ENCODE results near the gene RBM18.

The RBM18 gene

DNA sequence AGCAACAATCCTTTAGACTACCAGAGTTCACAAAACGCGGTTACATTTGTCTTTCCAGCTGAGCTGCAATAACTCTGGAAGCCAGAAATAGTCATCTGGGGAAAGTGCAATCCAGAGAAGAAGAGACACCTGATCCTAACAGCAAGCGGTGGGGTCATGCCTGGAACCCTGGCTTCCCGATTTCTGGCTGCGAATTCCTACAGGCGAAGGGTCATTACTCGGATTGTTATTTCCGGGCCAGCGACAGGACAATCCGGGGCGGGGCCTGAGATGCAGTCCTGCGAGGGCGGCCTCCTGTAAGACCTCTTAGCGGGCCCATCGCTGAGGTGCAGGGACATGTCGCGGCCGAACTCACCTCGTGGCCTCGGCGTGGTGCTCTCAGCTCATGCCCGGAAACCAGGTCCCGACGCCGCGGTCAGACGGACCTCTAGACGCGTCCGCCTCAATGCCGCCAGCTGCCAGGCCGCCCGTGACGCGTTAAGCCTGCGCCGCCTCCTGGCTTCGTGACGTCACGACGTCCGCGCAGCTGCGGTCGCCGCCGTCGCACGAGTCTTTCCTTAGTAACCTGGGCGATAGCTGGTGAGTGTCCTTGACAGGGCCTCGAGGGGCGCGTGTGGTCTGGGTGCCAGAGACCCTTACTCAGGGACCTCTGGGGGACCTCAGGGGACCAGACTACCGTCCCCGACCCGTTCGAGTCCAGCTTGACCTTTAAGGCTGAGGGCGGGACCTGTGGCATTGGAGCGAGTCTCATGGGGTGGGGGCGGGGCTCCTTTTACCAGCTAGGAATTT lies at the start of gene RBM18, which contains the start of gene MRRF:
RBM18 (minus strand) TSS at position 481 of the 789 bp plus-strand sequence. CDS start 3,348 bp downstream, outside the sequence.
MRRF (plus strand) TSS at position 523 of the 789 bp plus-strand sequence. CDS start 6,010 bp downstream, outside the sequence.
- DNase-seq (ENCODE audit: low read depth in 2 of 2) = peak; percentile 72 to 83

GRCh38 chr9:122314165-122314564 lies 49.5 kb upstream of the RBM18 start:
- no peak for DNase-seq (ENCODE audit: low read depth in 2 of 2)

GRCh38 chr9:122309861-122310260 lies 45.2 kb upstream of the RBM18 start:
- no peak for DNase-seq (ENCODE audit: low read depth in 2 of 2)

GRCh38 chr9:122307925-122308324 lies 43.3 kb upstream of the RBM18 start:
- no peak for DNase-seq (ENCODE audit: low read depth in 2 of 2)

DNA sequence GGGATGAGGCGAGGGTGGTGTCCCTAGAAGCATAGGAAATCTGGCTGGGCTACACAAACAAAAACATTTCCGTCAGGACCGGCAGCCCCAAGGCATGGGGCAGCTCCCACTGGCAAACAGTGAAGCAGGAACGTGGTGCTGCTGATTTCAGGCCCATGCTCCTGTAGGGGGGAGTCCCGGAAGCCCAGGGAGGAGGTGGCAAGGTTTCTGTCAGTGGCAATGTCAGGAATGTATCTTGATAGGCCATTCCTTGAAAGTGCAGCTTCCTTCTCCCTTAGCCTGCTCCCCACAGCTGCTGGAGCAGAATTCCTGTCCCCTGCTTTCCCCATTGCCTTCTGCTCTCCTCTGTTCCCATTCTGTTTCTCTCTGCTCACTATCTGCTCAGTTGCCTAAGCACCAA lies 42.4 kb upstream of the RBM18 start:
- no peak for DNase-seq (ENCODE audit: low read depth in 2 of 2)

GRCh38 chr9:122302237-122303093 lies 37.8 kb upstream of the RBM18 start:
- DNase-seq (ENCODE audit: low read depth in 2 of 2) = no peak

GRCh38 chr9:122297512-122297911 lies 32.9 kb upstream of the RBM18 start:
- no peak for DNase-seq (ENCODE audit: low read depth in 2 of 2)

GRCh38 chr9:122294531-122294930 lies 29.9 kb upstream of the RBM18 start:
- DNase-seq (ENCODE audit: low read depth in 2 of 2) = no peak

DNA sequence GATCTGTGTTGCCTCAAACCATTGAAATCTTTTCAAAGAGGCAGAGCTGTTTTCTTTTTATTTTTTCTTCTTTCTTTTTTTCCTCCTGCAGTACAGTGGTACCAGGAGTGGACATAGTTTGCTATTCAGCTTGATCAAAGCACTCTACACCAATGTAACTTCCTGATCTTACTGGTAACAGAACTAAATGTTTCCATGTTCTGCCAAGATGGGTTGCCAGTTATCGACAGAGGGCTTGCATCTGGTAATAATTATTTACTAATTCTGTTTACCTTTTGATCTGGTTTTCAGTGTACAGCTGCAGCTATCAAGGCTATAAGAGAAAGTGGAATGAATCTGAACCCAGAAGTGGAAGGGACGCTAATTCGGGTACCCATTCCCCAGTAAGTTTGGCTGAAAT lies 26.8 kb upstream of the RBM18 start:
- no peak for DNase-seq (ENCODE audit: low read depth in 2 of 2)

DNA sequence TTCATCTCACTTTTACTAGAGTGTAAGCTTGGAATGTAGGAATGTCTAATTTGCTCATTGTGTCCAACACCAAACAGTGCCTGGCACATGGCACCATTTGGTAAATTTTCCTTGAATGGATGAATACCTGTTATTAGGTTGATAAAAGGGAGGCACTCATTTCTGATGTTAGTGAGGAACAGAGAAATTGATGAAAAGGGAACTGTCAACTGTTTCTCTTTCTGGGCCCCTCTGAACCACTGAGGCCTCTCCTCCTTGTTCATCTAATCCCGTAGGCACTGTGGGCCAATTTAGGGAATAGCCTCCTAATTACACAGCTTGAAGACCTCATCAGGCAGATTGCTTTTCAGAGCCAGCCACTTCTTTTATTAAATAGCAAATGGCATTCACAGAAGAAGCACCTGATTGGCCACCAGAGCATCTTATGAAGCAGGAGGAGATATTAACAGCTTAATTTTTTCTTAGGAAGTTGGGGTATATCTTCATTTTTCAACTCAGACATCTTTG lies 22.6 kb upstream of the RBM18 start:
- no peak for DNase-seq (ENCODE audit: low read depth in 2 of 2)

GRCh38 chr9:122286764-122287163 lies 22.1 kb upstream of the RBM18 start:
- no peak for DNase-seq (ENCODE audit: low read depth in 2 of 2)

- DNase-seq (ENCODE audit: low read depth in 2 of 2) = no peak
Observed at GRCh38 chr9:122281368-122281767, 16.7 kb upstream of the RBM18 start.

DNA sequence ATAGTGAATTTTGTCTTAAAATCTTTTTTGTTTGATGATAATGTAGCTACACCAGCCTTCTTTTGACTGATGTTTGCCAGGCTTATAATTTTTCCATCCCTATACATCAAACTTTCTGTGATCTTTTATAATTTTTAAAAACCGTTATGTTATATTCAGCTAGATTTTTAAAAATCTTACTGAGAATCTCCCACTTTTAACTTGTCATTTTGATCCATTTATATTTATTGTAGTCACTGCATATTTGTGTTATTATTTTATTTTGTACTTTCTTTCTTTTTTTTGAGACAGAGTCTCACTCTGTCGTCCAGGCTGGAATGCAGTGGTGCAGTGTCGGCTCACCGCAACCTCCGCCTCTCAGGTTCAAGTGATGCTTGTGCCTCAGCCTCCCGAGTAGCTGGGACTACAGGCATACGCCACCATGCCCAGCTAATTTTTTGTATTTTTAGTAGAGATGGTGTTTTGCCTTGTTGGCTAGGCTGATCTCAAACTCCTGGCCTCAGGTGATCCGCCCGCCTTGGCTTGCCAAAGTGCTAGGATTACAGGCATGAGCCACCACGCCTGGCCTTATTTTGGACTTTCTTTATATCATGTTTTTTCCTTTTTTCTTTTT lies 12.8 kb upstream of the RBM18 start:
- DNase-seq (ENCODE audit: low read depth in 2 of 2) = no peak

GRCh38 chr9:122276096-122276495 lies 11.5 kb upstream of the RBM18 start:
- DNase-seq (ENCODE audit: low read depth in 2 of 2) = no peak

- no peak for DNase-seq (ENCODE audit: low read depth in 2 of 2)
Observed at GRCh38 chr9:122274055-122274454, 9.4 kb upstream of the RBM18 start.

GRCh38 chr9:122268041-122268814 lies 3.6 kb upstream of the RBM18 start:
- no peak for DNase-seq (ENCODE audit: low read depth in 2 of 2)

DNA sequence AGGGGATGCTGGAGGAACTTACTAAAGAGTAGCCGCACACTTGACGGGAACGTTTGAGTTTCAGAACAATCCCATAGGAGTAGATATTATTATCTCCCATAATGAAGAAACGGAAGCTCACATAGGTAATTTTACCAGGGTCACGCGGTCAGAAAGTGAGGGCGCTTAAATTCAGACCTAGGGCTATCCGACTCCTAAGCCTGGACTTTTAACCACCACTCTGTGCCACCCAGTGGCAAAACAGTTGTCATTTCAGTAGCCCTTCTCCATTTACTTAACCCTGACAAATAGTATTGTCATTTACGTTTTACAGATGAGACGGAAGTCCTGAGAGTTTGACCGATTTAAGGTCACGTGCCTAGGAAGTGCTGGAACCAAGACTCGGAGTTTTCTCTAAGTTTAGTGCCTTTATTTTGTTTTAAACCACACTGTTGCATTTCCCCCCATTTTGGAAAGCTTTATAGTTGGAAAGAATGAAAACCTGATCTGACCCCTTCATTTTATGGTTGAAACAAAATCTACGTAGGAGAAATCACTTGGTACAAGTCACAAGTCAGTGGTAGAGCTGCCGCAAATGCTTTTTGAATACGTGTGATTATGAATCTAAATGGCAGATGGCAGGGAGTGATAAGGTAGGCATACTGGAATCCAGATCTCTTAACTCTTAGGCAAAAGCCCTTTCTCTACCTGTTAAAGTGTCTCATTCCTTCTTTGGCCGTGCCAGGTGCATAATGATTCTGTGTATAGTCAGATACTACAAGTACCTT lies 692 bp upstream of the RBM18 start:
- no peak for DNase-seq (ENCODE audit: low read depth in 2 of 2)

- DNase-seq (ENCODE audit: low read depth in 2 of 2) = no peak
Observed at GRCh38 chr9:122263699-122264349, 816 bp downstream of the RBM18 start.

DNA sequence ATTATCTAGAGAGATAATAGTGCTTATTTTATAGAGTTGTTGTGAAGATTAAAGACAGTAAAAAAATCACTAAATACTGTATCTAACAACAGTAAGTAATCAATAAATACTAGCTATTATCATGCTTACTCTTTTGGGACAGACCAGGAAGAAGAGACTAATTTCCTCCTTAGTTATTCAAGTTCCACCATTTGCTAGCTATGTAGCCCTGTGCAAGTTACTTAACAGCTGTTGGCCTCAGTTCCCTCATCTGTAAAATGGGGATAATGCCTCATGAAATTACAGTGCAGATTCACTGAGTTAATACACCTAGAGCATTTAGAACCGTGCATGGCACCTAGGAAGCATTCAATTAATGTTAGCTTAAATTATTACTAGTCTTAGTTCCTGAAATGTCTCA lies 2.6 kb downstream of the RBM18 start:
- no peak for DNase-seq (ENCODE audit: low read depth in 2 of 2)

DNA sequence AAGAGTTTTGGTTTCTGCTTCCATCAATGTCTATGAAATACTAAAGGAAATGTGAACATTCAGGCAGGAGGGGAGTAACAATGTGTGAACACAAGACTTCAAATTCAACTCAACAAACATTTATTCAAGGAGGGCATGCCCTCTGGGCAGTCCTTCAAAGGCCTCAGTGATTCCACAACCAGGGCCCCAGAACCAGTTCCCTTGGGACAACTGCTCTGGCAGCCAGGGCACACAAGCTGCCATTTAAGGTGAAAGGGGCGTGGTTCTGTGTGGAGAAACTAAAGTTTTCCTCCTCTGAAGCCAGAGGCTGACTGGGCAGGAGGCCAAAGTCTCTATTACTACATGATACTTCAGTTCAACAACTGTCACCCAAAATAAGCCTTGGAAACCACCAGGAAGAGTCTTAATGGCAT lies 3.2 kb downstream of the RBM18 start:
- no peak for DNase-seq (ENCODE audit: low read depth in 2 of 2)

All from activated CD4-positive, alpha-beta T cell treated with anti-CD3 and anti-CD28 coated beads for 24 hours (primary cell).